CD8-positive, alpha-beta memory T cell (primary cell): Measurements from ENCODE around the gene HMGN1. TPM values are rescaled to one million over a fixed set of nuclear protein-coding genes. Genes with fewer than 3 reads are reported as not detected.

Experiments
- CTCF ChIA-PET: fragments of 350-600 bp; sonication (Branson Sonifier 250); formaldehyde crosslinking; loops from one replicate; lab custom pipeline; 2021; ENCODE audit warnings: antibody characterized with exemption; lab: Charles Lee
- POLR2A ChIA-PET: fragments of 350-600 bp; sonication (Branson Sonifier 250); formaldehyde crosslinking; loops from one replicate; lab custom pipeline; 2021; ENCODE audit warnings: antibody characterized with exemption; lab: Charles Lee
- DNase-seq, 5 donors: peaks; one replicate each; pipeline versions ENCODE4 v3.0.0 to v3.0.0-alpha.2; 2020 to 2022; ENCODE audit warnings: mixed read lengths in 1 of 5
- H3K27ac ChIP-seq: one replicate; pipeline ENCODE4 v1.7.0; 2013; ENCODE audit warnings: low read depth, mild to moderate bottlenecking, low read length, moderate library complexity
- H3K27me3 ChIP-seq: 2 replicates; pipeline ENCODE4 v1.7.0; 2013; ENCODE audit warnings: low read length, mild to moderate bottlenecking; ENCODE audit not compliant: insufficient read depth, poor library complexity, severe bottlenecking
- H3K36me3 ChIP-seq: 2 replicates; pipeline ENCODE4 v1.7.0; 2013; ENCODE audit warnings: mild to moderate bottlenecking, low read length, moderate library complexity; ENCODE audit not compliant: insufficient read depth
- H3K4me1 ChIP-seq: 2 replicates; pipeline ENCODE4 v1.7.0; 2013; ENCODE audit warnings: mild to moderate bottlenecking, low read length, moderate library complexity; ENCODE audit not compliant: insufficient read depth
- H3K4me3 ChIP-seq: 2 replicates; pipeline ENCODE4 v1.7.0; 2013; ENCODE audit warnings: mild to moderate bottlenecking, low read length
- H3K9me3 ChIP-seq: 2 replicates; pipeline ENCODE4 v1.7.0; 2013; ENCODE audit warnings: mild to moderate bottlenecking, low read length
- H3K27ac Mint-ChIP-seq, 8 donors: one replicate each; pipeline ENCODE4 v1.8.0; 2020 to 2021; ENCODE audit warnings: mixed read lengths in 8 of 8, mild to moderate bottlenecking in 6 of 8, inconsistent platforms in 3 of 8, moderate library complexity in 3 of 8
- H3K27me3 Mint-ChIP-seq, 2 donors: one replicate each; pipeline ENCODE4 v1.8.0; 2020 to 2021; ENCODE audit warnings: mixed read lengths in 2 of 2, mild to moderate bottlenecking in 1 of 2, moderate library complexity in 1 of 2
- H3K36me3 Mint-ChIP-seq, 3 donors: one replicate each; pipeline ENCODE4 v1.8.0; 2020 to 2021; ENCODE audit warnings: mixed read lengths in 3 of 3, inconsistent platforms in 1 of 3, mild to moderate bottlenecking in 1 of 3
- H3K4me1 Mint-ChIP-seq, 3 donors: one replicate each; pipeline ENCODE4 v1.8.0; 2020 to 2021; ENCODE audit warnings: mixed read lengths in 3 of 3, inconsistent platforms in 1 of 3, mild to moderate bottlenecking in 1 of 3
- H3K4me3 Mint-ChIP-seq, 7 donors: one replicate each; pipeline ENCODE4 v1.8.0; 2020 to 2021; ENCODE audit warnings: mixed read lengths in 7 of 7, mild to moderate bottlenecking in 6 of 7, moderate library complexity in 4 of 7, inconsistent platforms in 2 of 7
- H3K9me3 Mint-ChIP-seq, 5 donors: one replicate each; pipeline ENCODE4 v1.8.0; 2020 to 2022; ENCODE audit warnings: mixed read lengths in 5 of 5, mild to moderate bottlenecking in 3 of 5, moderate library complexity in 2 of 5, inconsistent platforms in 1 of 5
- polyA plus RNA-seq: library from polyadenylated mRNA; unstranded; fragments of 300-500 nt; fragmentation: Illumina TruSeq; gene quantifications from one replicate; pipeline ENCODE4 v1.2.3, GENCODE V29; 2021
- total RNA-seq, 2 experiments: library from RNA; stranded (reverse); gene quantifications; one replicate each; pipeline ENCODE4 v1.2.3, GENCODE V29; 2021

Gene HMGN1
- total and polyA plus RNA-seq, 3 experiments from 2014 or later: 201 to 421 (median 420) TPM

DNA sequence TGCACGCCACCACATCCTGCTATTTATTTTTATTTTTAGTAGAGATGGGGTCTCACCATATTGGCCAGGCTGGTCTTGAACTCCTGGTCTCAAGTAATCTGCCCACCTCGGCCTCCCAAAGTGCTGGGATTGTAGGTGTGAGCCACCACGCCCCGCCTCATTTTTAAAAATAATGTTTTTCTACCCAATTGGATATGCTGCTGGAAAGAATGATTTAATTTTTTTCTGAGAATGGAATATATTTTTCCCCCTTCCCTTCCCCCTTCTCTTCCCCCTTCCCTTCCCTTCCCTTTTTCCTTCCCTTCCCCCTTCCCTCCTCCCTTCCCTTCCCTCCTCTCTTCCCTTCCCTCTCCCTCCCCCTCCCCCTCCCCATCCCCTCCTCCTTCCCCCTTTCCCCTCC is 17.7 kb upstream of the HMGN1 start:
- Mint-ChIP-seq H3K9me3 (no peaks in the 10 kb centered on the region), H3K27me3 (peaks cover 16 to 19% of the 10 kb centered on the region in 2 donors), H3K4me3 (no peak overlapping the region), H3K36me3 (no peaks in the 10 kb centered on the region), H3K4me1 (no peaks in the 10 kb centered on the region), H3K27ac (no peak overlapping the region)
- ChIA-PET POLR2A (no interaction called here), CTCF (no interaction called here)
- Histone ChIP-seq H3K27ac (no peak overlapping the region), H3K4me1 (no peaks in the 10 kb centered on the region), H3K27me3 (no peaks in the 10 kb centered on the region), H3K9me3 (no peaks in the 10 kb centered on the region), H3K36me3 (no peaks in the 10 kb centered on the region), H3K4me3 (no peak overlapping the region)
- DNase-seq: no peak

- H3K27me3 ChIP-seq: no peaks in the 10 kb centered on the region
- Mint-ChIP-seq H3K27me3 (peaks cover 12 to 14% of the 10 kb centered on the region in 2 donors), H3K9me3 (no peaks in the 10 kb centered on the region), H3K27ac (no peak overlapping the region), H3K4me3 (no peak overlapping the region), H3K4me1 (no peaks in the 10 kb centered on the region), H3K36me3 (no peaks in the 10 kb centered on the region)
- no peak overlapping the region for H3K4me3 ChIP-seq
- H3K4me1 ChIP-seq: no peaks in the 10 kb centered on the region
- ChIA-PET CTCF (interaction anchor here (0.8 kb wide), 1 partner anchor 9 kb away, joined by 3 read pairs; no protein-coding TSS in a partner anchor), POLR2A (no interaction called here)
- H3K27ac ChIP-seq: no peak overlapping the region
- DNase-seq: no peak
- no peaks in the 10 kb centered on the region for H3K9me3 ChIP-seq
- H3K36me3 ChIP-seq: no peaks in the 10 kb centered on the region
These were observed 16.1 kb upstream of the HMGN1 start for GRCh38 chr21:39364949-39365348.

DNA sequence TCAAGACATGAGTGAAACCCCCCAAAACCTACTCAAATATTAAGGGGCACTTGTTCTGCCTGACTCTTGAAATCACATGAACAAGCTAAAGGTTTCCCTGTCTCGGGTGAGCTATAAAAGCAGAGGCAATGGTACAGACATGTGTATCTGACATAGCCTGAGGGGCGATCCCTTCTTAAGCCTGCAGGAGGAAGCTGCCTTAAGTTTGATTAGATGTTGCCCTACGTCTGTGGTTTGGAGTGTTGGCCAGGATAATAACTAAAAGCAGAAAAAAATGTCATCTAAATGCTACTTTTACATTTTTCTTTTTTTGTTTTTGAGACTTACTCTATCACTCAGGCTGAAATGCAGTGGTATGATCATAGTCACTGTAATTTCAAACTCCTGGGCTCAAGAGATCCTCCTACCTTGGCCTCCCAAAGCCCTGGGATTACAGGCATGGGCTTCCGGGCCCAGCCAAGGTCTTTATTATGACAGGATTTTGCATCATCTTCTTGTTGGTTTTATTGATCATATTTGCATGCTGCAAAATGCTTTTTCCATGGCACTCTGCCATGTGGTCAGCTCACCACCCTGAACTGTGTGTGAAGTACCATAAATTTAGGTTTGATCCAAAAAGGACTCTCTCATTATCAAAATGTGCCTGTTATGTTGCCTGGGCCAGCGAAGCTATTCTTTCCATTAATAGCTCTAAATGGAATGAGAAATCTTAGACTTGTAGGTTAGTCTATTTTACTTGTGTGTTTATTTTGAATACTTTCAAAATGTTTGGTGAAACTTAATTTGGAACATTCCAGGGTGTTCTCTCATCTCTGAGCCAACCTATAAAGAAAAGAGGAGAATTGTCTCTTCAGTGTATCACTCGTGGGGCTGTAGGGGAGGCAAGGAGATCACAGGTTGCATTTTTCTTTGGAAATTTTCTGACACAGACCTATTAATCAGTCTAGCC is 15.0 kb upstream of the HMGN1 start:
- Mint-ChIP-seq H3K9me3 (no peaks in the 10 kb centered on the region), H3K36me3 (no peaks in the 10 kb centered on the region), H3K27ac (no peak overlapping the region), H3K27me3 (peaks cover 11 to 12% of the 10 kb centered on the region in 2 donors), H3K4me3 (no peak overlapping the region), H3K4me1 (no peaks in the 10 kb centered on the region)
- no peaks in the 10 kb centered on the region for H3K9me3 ChIP-seq
- no peak for DNase-seq
- no peaks in the 10 kb centered on the region for H3K36me3 ChIP-seq
- no peaks in the 10 kb centered on the region for H3K27me3 ChIP-seq
- no peak overlapping the region for H3K4me3 ChIP-seq
- ChIA-PET CTCF (interaction anchor here (0.8 to 1.1 kb wide), 3 partner anchors 10 to 91 kb away, joined by 3 to 4 read pairs (median 3); no protein-coding TSS in a partner anchor), POLR2A (no interaction called here)
- H3K4me1 ChIP-seq: no peaks in the 10 kb centered on the region
- H3K27ac ChIP-seq: no peak overlapping the region

GRCh38 chr21:39362733-39363132 is 13.8 kb upstream of the HMGN1 start:
- Histone ChIP-seq H3K27ac (no peak overlapping the region), H3K4me3 (no peak overlapping the region), H3K9me3 (no peaks in the 10 kb centered on the region), H3K4me1 (no peaks in the 10 kb centered on the region), H3K27me3 (no peaks in the 10 kb centered on the region), H3K36me3 (no peaks in the 10 kb centered on the region)
- peaks cover 10 to 12% of the 10 kb centered on the region in 2 donors for H3K27me3 Mint-ChIP-seq
- CTCF ChIA-PET: interaction anchor here (1.0 to 1.1 kb wide), 2 partner anchors 25 to 90 kb away, joined by 3 to 4 read pairs; no protein-coding TSS in a partner anchor
- H3K4me3 Mint-ChIP-seq: no peak overlapping the region
- no peaks in the 10 kb centered on the region for H3K36me3 Mint-ChIP-seq
- H3K4me1 Mint-ChIP-seq: no peaks in the 10 kb centered on the region
- no peak for DNase-seq
- no peak overlapping the region for H3K27ac Mint-ChIP-seq
- H3K9me3 Mint-ChIP-seq: no peaks in the 10 kb centered on the region
- POLR2A ChIA-PET: no interaction called here

DNA sequence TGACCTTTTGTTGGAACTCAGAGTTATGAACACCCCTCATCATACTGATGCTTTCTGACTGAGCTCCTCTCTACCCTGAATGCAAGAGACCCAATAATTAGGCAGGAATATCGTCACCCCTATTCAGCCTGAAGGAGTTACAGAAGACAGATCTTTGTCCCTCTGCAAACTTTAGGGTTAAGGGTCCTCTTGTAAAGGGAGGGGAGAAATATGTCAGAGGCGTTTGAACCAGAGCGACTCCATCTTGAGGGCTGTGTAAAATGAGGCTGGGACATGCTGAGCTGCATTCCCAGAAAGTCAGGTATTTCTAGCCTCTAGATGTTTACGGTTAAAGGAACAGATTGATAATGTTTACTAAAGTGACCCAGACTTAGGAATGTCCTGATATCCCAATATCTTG is 10.5 kb upstream of the HMGN1 start:
- POLR2A ChIA-PET: no interaction called here
- peak overlapping the region in 1 of 8 donors; percentile 41 for H3K27ac Mint-ChIP-seq
- no peaks in the 10 kb centered on the region for H3K4me1 Mint-ChIP-seq
- DNase-seq: no peak
- Histone ChIP-seq H3K4me3 (no peak overlapping the region), H3K27ac (no peak overlapping the region), H3K27me3 (no peaks in the 10 kb centered on the region), H3K9me3 (no peaks in the 10 kb centered on the region), H3K36me3 (no peaks in the 10 kb centered on the region), H3K4me1 (no peaks in the 10 kb centered on the region)
- no peaks in the 10 kb centered on the region for H3K9me3 Mint-ChIP-seq
- H3K4me3 Mint-ChIP-seq: no peak overlapping the region
- H3K27me3 Mint-ChIP-seq: peaks cover 10 to 11% of the 10 kb centered on the region in 2 donors
- no peaks in the 10 kb centered on the region for H3K36me3 Mint-ChIP-seq
- CTCF ChIA-PET: no interaction called here

DNA sequence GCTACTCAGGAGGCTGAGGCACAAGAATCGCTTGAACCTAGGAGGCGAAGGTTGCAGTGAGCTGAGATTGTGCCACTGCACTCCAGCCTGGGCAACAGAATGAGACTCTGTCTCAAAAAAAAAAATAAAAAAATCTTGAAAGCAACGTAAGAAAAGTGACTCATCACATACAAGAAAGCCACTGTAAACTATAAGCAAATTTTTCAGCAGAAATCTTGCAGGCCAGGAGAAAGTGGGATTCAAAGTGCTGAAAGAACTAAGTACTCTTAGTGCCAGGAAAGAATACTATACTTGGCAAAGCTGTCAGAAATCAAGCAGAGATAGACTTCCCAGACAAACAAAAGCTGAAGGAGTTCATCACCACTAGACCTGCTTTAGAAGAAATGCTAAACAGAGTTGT is 4.4 kb upstream of the HMGN1 start:
- H3K4me1 Mint-ChIP-seq: peaks cover 0 to 10% (median 6%) of the 10 kb centered on the region in 3 donors
- no peak overlapping the region for H3K4me3 ChIP-seq
- POLR2A ChIA-PET: no interaction called here
- no peak overlapping the region for H3K4me3 Mint-ChIP-seq
- no peaks in the 10 kb centered on the region for H3K36me3 ChIP-seq
- H3K4me1 ChIP-seq: peaks cover 9% of the 10 kb centered on the region
- no peak overlapping the region for H3K27ac ChIP-seq
- peaks cover 8 to 12% of the 10 kb centered on the region in 2 donors for H3K27me3 Mint-ChIP-seq
- peaks cover 0 to 2% (median 0%) of the 10 kb centered on the region in 5 donors for H3K9me3 Mint-ChIP-seq
- no peaks in the 10 kb centered on the region for H3K9me3 ChIP-seq
- CTCF ChIA-PET: no interaction called here
- H3K27ac Mint-ChIP-seq: no peak overlapping the region
- no peaks in the 10 kb centered on the region for H3K27me3 ChIP-seq
- no peak for DNase-seq
- H3K36me3 Mint-ChIP-seq: peaks cover 0 to 6% (median 0%) of the 10 kb centered on the region in 3 donors

- Mint-ChIP-seq H3K9me3 (peaks cover 0 to 2% (median 0%) of the 10 kb centered on the region in 5 donors), H3K36me3 (peaks cover 0 to 31% (median 6%) of the 10 kb centered on the region in 3 donors), H3K27me3 (peaks cover 7 to 9% of the 10 kb centered on the region in 2 donors), H3K4me1 (peaks cover 27 to 34% (median 32%) of the 10 kb centered on the region in 3 donors), H3K27ac (peak overlapping the region; percentile 97 to 99 (median 98)), H3K4me3 (peak overlapping the region; percentile 93 to 99 (median 95))
- CTCF ChIA-PET: interaction anchor here (1.1 to 5.0 kb wide), 4 partner anchors 26 to 64 kb away, joined by 3 to 30 read pairs (median 4); partner anchors contain the start of gene BRWD1
- Histone ChIP-seq H3K27me3 (no peaks in the 10 kb centered on the region), H3K4me1 (peaks cover 31% of the 10 kb centered on the region), H3K27ac (peak overlapping the region; percentile 92), H3K36me3 (peaks cover 10% of the 10 kb centered on the region), H3K4me3 (peak overlapping the region; percentile 97), H3K9me3 (no peaks in the 10 kb centered on the region)
- POLR2A ChIA-PET: interaction anchor here (1.0 to 5.2 kb wide), 3 partner anchors 30 to 167 kb away, joined by 4 to 88 read pairs (median 8); partner anchors contain the start of genes BRWD1 and PSMG1
- DNase-seq: no peak
These were observed 1.5 kb upstream of the HMGN1 start for GRCh38 chr21:39350094-39351005.
